Fibroblast of peridontal ligament (primary cell): Measurements from ENCODE around the gene NAV3.

Experiments
- DNase-seq: peaks from one replicate; pipeline ENCODE4 v3.0.0-alpha.2; 2010; ENCODE audit errors: extremely low read depth

The NAV3 gene

DNA sequence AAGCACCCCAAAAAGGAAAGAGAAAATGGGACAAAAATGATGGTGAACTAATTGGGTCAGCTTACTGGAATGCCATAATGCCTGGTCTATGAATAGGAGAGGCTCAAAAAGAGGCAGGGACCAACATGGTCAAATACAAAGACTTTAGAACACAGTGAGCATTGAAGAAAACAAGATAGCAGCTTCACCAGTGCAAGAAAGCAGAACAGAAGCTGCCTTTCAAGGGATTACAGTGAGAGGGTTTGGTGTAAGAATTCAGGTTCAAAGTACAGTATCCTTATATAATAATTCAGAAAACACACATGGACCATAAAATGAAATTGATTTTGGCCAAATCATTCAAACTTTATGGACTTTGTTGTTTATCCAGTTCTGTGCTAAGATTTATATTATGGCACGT lies 162.1 kb downstream of the NAV3 start:
- DNase-seq, result no peak

DNA sequence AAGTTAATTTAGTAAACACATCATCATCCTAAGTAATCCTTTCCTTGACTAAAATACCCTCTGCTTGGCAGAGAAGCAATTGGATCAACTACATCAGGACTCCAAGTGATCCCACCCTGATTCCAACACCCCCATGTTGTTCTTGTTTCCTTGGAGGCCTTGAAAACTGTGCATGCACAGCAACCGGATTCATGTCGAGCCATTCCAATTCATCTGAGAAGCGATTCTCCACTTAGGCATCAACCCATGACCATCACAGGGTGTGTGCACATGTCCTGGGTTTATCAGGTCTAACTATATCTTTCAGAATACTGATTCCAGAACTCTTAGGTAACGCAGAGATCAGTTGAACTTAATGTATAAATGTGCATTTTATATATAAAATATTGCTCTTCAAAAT lies 163.0 kb downstream of the NAV3 start:
- DNase-seq, result no peak

DNA sequence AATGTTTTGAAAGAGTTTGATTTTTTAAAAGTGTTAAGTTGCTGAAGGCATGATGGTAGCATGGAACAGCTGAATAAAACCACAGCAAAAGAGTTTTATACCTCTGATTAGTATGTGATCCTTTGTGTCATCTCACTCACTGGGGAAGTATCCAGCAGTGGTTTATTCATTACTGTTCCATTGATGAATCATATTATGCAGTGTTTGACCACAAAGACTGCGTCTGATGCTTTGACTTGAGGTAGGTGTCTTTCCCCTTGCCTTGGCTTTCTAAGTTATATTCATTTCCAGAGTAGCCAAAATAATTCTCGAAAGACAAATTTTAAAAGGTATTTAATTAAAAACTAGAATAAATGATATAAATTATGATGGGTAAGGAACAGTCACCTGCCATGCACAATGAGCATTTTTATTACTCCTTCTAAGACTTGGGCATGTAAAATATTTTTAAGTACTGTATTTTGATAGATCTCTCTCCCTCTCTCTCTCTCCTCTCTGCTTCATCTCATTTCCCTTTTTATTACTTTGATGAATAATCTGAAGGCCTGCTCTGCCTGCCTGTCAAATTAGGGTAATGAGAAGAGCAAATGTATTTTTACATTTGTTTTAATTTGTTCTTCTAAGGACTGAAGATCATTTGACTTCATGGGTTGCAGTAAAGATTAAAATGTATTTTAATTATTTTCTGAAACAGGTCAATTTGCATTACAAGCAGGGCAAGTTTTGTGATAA lies 164.9 kb downstream of the NAV3 start:
- peak; percentile 79 for DNase-seq

DNA sequence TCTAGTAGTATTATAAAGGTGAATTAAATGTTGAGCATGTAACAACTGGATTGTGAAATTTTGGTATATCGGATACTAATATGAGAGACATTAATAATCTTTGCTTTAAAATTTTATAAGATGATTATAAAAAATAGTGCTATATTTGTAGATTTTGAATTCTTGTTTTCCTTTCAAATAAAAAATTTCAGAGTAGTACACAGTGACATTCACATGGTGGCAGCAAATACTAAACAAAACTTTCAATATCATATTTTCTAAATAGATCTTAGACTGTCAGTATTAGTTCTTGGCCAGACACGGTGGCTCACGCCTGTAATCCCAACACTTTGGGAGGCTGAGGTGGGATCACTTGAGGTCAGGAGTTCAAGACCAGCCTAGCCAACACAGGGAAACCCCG lies 166.0 kb downstream of the NAV3 start:
- no peak for DNase-seq

DNA sequence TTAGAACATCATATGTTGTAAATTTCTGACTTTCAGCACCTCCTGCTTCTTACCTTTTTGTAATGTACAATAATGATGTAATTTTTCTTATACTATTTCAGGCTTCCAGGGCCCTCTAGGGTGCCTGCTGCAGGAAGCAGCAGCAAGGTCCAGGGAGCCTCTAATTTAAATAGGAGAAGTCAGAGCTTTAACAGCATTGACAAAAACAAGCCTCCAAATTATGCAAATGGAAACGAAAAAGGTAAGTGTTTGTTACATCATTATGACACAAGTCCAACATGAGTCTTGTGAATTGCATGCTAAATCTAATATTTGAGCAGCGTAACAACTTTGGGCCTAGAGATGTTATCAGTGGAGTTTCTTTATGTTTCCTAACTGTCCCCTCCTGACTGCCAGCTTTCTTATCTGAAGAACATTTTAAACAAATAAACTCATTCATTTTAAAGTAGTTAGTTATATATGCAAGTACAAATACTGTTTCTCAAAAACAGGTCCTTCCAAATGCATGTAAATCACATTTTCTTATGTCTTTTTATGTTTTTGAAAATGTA lies 167.6 kb downstream of the NAV3 start:
- no peak for DNase-seq

DNA sequence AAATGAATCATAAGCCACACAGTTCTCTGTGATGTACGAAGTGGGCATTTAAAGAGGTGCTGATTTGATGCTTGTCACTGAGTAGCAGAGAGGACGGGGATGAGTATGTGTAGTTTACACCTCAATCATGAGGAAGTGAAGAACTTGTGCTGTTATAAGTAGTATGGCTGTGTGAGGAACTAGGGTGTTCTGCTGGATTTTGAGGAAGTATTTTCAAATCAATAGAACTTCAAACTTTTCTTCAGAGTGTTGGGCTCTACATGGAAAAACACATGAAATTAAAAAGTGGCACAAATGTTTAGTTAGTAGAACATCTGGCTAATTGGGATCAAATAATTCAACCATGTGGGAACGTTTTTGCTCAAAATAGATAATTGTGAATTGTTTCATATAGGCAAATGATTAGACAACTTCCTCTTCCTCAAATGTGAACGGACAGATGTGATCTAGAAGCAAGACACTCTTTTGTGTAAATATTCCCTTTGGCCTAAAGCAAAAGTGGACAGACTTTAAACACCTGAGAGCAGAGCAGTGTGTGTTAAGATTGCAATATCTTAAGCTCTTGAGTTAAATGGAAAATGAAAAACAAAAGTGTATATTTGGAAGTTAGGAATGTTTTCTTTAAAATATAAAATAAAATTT lies 168.5 kb downstream of the NAV3 start:
- no peak for DNase-seq

DNA sequence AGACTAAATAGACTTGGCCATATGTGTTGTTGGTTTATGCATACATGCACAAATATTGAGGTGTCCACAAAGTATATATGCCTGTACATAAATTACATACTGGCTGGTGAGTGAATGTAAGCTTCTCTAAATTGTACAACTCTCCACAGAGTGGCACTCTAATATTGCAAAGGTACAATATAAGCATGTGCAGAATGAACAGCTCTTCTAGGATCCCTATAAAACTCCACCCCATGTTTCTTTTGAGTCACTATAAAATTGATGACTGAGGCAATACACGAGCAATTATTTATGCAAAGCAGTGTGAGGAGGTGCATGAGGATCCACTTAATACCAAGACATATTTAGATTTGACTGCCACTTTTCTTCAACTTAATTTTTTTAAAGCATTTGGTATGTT lies 172.2 kb downstream of the NAV3 start:
- DNase-seq, result peak; percentile 60

DNA sequence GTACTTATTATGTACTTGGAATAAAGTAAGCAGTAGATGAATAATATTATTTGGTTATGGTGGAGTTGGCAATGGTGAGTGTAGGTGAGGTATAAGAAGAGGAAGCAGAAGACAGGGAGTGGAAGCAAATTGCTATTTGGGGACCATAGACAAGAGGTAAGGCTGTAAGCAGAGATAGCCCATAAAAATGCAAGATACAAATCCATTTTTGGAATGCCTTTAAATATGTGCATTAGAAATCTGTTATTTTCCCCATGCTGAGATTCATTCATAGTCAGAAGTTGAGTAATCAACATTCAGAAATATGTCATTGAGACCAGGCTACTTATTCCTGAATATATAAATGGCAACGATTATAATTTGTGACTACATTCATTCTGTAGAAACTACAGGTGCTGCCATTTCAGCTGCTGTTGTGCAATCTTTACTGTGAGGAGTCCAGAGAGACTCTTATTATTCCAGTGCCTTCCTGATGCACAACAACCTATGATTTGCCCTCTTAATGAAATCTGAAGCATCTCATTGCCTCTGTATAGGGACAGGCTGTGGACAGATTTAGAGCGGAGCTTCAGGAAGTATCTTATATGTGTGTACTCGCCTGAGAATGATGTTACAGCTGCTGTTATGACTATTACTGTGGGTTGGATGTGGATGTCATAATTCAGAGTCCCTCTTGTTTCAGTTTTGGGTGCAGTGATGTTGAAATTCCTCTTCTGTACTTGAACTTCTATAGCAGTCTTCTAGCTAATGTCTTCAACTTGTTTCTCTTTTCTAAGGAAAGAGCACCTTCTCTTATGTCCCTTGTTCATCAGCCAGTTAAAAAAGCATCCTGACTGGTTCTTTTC lies 173.8 kb downstream of the NAV3 start:
- peak; percentile 15 for DNase-seq

DNA sequence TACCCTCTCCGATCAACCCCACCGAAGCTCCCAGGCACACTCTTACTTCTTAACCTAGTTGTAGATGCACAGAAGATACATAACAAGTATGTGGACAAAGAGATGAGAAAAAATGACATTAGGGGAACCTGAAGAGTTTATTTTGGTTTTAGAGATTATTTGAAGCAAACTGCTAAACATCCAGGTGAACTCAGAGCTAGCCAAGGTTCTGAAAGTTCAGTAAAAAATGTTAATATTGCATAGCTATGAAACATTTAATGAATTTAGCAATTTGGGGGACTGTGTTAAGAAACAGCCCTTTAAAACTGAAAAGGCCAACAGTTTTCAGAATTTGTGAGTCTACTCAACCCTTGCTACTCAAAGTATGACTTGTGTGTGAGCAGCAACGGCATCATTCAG lies 174.4 kb downstream of the NAV3 start:
- no peak for DNase-seq

DNA sequence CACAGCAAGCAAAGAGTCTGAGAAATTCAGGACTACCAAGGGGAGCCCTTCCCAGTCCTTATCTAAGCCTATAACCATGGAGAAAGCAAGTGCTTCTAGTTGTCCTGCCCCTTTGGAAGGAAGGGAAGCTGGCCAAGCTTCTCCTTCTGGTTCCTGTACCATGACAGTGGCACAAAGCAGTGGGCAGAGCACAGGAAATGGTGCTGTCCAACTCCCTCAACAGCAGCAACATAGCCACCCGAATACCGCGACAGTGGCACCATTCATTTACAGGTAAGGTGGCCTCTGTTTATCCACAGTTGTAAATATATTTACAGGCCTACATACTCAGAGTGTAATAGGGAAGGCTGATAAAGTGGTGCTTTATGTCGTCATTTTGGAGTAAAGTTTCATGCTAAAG lies 176.5 kb downstream of the NAV3 start:
- DNase-seq, result no peak

DNA sequence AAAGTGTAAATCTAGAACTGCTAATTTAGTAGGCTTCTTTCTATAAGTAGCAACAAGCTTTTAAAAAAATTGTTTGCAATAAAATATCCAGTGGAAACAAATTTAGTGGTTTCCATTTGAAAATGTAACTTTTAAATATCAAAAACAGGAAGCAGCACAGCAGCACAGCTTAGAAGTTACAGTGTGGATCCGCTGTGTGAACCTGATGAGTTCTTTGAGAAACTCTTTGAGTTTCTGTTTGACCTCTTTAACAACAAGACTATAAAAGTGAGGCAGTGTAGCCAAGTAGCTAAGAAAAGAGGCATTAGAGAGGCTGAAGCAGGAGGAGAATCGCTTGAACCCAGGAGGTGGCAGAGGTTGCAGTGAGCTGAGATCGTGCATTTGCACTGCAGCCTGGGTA lies 178.3 kb downstream of the NAV3 start:
- DNase-seq, result no peak

DNA sequence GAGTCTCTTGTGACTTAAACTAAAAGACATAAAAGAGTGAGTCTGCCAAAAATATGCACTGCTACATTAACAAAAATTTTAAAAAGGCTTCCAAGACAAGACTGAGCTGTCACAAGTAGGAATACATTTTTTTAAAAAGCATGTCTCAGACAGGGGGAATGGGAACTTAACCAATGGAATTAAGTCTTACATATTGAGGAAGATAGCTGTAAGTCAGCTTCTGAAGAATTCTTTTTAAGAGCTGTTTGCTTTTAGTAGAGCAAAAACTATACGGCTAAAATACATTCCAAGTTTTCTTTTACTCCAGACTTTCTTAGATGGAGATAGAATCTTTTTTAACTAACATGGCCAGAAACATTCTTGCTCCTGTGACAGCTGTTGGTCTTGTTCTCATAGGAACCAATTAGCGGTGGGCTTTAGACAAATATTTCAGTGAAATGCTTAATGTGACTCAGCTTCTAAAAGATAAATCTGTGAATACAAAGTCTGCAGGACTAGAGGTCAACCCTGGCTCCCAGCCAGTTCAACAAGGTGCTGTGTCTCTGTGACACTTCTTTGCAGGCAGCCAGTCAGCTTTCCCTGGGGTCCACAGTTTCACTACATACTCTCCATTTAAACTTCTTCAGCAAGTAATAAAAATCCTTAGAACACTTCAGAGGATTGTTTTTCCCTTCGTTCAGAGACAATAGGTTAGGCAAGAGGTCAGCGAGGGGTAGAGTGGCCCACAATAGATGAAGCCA lies 187.6 kb downstream of the NAV3 start:
- DNase-seq, result peak; percentile 70

DNA sequence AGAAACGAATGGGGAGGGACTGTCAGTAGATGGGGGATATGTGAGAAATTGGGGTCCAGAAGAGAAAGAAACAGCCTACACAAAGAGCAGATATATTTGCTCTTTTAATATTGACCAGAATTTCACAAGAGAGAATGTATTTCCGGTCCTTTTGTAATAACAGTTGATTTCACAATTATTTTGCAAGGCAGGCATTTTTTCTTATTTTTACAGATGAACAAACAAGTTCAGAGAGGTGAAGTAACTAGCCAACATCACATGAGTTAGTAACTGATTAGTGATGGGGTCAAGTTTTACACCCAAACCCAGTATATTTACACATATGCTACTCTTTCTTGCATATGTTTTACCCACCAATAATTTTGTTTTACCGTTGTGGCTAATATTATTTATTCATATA lies 188.2 kb downstream of the NAV3 start:
- peak; percentile 25 for DNase-seq

DNA sequence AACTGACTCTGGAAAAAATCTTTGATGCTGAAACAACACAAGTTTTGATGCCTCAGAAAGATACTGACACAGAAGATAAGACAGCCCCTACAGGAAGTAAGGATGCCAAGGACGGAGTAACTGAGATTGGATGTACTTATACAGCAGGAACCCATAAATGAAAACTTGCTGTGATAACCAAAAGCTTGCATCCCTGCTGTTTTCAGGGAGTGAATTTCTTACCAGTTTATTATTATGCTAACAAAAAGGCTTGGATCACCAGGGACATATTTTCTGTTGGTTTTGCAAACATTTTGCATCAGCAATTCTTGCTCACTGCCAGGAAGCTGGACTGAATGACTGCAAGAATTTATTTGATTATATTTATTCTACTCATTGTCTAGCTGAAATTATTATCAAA lies 197.7 kb downstream of the NAV3 start:
- peak; percentile 18 for DNase-seq

DNA sequence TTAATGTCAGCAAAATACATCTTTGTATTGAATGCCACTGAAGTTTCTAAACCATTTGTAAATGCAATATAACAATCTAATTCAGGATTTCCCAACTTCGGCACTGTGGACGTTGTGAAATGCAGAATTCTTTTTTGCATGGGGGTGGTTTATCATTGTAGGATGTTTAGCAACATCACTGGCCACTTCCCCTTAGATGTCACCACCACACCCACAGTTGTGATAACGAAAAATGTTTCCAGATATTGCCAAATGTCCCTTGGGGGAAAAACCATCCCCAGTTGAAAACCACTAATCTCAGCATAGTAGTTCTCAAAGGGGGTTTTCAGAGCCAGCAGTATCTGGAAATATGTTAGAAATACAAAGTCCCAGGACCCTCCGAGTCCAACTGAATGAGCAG lies 203.3 kb downstream of the NAV3 start:
- DNase-seq, result peak; percentile 86

DNA sequence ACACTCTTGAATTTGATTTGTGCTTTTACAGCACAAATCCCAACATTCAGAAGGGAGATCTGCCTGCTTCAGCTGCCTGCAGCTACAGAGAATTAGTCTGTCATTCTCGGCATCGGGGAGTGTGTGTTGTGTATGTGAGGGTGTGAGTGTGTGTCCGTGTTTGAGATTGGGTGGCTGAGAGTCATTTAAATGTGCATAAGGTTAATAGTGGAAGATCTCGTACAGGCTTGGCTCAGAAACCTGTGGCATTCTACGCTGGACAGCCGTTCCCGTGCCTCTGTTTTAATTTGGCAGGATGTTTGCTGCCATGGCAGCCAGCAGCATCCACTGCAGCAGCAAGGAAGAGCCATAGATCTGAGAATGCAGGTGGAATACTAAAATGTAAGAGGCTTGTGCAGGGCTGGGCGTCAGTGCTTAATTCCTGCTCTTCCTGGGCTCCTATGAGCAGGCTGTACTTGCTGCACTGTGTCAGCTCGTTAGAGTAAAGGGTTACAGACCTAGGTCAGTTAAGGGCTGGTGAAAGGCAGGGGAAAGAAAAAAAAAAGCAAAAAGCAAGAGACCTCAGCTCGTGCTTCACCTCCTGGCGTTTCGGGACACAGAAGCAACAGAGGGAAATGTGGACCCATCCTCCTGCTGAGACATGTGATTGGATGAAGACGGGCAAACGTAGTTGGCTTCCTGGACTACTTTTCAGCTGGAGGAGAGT lies 205.4 kb downstream of the NAV3 start:
- peak; percentile 54 for DNase-seq

DNA sequence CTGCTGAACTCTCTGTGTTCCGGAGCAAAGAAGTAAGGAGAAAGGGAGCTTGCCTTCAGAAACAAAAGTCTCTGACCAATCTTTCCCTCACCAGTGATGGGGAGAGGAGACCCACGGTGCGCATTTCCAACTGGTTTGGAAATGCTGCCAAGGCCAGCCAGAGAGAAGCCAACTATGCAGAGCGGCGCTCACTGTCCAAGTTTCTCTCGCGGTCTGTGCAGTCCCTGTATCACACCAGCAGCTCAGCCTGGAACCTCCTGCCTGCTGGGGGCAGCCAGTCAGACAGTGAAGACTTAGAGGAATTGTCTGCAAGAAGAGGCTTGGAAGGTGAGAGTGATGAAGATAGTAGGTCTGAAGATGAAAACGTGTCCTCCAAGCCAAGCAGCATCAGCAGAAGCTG lies 206.2 kb downstream of the NAV3 start:
- no peak for DNase-seq

DNA sequence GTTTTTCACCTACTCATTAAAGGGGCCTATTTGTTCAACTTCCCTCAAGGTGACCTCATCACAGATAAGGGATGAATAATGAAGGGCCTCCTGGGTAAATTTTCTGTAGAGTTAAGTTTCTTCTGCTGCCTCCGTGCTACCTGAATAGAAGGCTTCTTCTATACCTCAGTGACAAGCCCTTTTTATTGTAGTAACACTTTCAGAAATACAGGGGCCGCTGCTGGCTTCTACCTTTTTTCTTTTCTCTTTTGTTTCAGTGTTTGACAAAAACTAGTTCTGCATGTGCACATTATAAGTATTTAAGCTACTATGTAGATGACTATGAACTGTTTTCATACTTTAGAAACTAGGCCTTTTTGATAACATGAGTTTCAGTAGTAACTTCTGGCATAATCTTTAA lies 207.0 kb downstream of the NAV3 start:
- DNase-seq, result no peak

DNA sequence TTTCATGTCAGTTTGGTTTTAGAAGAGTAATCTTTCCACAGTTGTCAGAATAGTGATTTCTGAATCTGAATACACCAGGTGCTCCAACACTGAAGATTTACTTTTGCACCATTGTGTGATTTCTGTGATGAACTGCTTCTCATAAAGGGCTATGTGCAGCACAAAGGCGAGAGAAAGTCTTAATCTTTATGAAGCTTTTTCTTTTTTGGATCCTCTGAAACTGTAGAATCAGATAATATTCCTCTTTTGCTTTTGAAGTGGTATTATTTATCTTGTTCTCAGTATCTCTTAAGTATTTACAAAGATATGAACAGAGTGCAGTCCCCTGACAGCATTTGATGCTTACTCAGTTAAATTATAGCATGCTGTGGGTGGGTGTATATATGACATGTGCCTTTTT lies 207.8 kb downstream of the NAV3 start:
- DNase-seq, result no peak

DNA sequence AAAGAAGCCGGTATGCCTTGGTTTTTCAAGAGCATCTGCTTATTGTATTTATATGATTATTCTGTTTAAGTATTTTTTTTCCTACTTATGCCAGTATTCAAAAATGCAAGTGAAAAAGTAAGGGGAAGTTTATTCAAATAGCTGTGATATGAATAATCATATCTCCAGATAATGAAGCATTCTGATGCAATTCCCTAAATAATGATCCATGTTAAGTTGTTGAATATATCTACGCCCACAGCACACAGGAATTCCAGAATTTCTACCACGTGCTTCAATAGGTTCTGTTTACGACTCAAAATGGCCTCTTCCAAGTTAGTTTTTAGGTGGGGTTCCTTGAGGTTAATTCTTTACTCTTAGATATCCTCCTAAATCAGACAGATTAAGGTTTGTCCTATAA lies 208.3 kb downstream of the NAV3 start:
- no peak for DNase-seq

DNA sequence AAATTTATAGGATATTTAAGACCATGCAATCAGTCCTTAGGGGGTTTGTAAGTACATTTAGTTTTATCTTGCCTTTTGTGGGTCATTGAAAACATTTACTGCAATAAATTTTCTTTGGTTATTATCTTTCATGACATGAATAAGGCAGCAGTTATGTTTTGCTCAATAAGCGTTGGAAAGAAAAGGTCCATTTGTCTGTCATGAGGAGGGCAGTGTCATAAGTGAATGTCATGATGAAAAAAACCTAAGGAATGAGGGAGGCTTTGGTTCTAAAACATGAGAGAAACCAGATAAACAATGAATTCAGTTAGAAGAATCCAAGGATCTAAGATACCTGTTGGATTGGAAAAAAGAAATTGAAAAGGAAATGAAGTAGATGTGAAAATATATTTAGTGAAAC lies 209.4 kb downstream of the NAV3 start:
- DNase-seq, result no peak
